HG02938 (cell line): ENCODE measurements around the gene KLK1.

Experiments used
- ATAC-seq: cut with Tn5 transposase; IDR thresholded peaks from one replicate; pipeline ENCODE4 v1.9.1; 2021; ENCODE audit warnings: mild to moderate bottlenecking, moderate library complexity; ENCODE audit not compliant: unreplicated experiment

KLK1 gene

GRCh38 chr19:50823389-50824042 lies at the start of gene KLK1:
KLK1 (minus strand) TSS chr19:50823787; CDS start chr19:50823748, 39 bp downstream.
- ATAC-seq = no peak

- ATAC-seq = no peak
These were observed 49.5 kb upstream of the KLK1 start, which contains the start of gene KLK2 for GRCh38 chr19:50873056-50873455. KLK2 (plus strand) TSS chr19:50873439; CDS start chr19:50873474, 35 bp downstream.

- ATAC-seq = no peak
These were observed 47.0 kb upstream of the KLK1 start for GRCh38 chr19:50870417-50871089.

- no peak for ATAC-seq
These were observed 45.9 kb upstream of the KLK1 start for GRCh38 chr19:50869479-50869878.

GRCh38 chr19:50861496-50862286 lies 38.1 kb upstream of the KLK1 start:
- ATAC-seq = no peak

- ATAC-seq = no peak
These were observed 37.4 kb upstream of the KLK1 start for GRCh38 chr19:50861010-50861409.

GRCh38 chr19:50859849-50860248 lies 36.3 kb upstream of the KLK1 start:
- no peak for ATAC-seq

GRCh38 chr19:50858886-50859285 lies 35.3 kb upstream of the KLK1 start:
- ATAC-seq = no peak

GRCh38 chr19:50857366-50857765 lies 33.8 kb upstream of the KLK1 start:
- no peak for ATAC-seq

GRCh38 chr19:50854636-50855410 lies 31.2 kb upstream of the KLK1 start, which contains the start of gene KLK3:
KLK3 (plus strand) TSS chr19:50854915; CDS start chr19:50854956, 41 bp downstream.
- no peak for ATAC-seq

- no peak for ATAC-seq
These were observed 28.0 kb upstream of the KLK1 start for GRCh38 chr19:50851620-50852019.

- ATAC-seq = no peak
These were observed 27.2 kb upstream of the KLK1 start for GRCh38 chr19:50850738-50851137.

GRCh38 chr19:50844296-50844935 lies 20.8 kb upstream of the KLK1 start:
- no peak for ATAC-seq

GRCh38 chr19:50843701-50844221 lies 20.2 kb upstream of the KLK1 start:
- ATAC-seq = no peak

GRCh38 chr19:50843205-50843604 lies 19.6 kb upstream of the KLK1 start:
- no peak for ATAC-seq

- ATAC-seq = no peak
These were observed 18.5 kb upstream of the KLK1 start for GRCh38 chr19:50842130-50842529.

- ATAC-seq = no peak
These were observed 16.4 kb upstream of the KLK1 start for GRCh38 chr19:50839712-50840655.

- no peak for ATAC-seq
These were observed 14.7 kb upstream of the KLK1 start for GRCh38 chr19:50838239-50838638.

GRCh38 chr19:50837300-50837699 lies 13.7 kb upstream of the KLK1 start:
- no peak for ATAC-seq
